GM10847 (cell line): ENCODE results near the gene REN.

Experiments used
- POLR2A ChIP-seq: IDR thresholded peaks from 2 replicates; pipeline ENCODE4 v1.6.1; 2011; ENCODE audit not compliant: insufficient read length; ENCODE audit errors: extremely low read depth

REN gene

DNA sequence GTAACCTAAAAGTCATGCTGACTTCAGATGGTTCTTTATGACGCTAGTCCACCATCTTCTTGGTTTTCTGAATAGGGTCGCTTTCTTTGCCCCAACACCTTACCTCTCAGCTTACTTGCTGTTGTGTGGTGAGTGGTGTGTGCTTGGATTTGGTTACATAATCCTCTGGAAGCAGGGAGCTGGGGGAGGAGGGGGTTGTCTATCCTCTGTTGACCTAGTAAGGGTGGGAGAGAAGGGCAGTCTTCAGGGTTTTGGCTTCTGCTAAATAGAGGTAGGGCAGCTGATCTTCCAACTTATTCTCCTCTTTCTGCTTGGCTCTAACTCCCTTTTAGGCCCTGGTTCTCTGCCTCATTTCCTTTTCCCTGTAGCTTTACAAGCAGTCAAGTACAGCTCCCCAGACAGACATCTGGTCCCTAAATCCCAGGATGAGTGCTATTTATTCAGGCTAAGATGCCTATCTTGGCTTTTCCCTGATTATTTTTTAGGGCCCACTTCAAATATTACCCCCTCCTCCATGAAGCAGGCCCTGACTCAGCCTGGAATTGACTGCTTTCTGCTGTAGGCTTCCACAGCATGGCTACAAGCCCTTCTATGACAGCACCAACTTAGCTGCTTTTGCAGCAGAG, 6.4 kb upstream of the REN start:
- TF ChIP-seq POLR2A = no peak

DNA sequence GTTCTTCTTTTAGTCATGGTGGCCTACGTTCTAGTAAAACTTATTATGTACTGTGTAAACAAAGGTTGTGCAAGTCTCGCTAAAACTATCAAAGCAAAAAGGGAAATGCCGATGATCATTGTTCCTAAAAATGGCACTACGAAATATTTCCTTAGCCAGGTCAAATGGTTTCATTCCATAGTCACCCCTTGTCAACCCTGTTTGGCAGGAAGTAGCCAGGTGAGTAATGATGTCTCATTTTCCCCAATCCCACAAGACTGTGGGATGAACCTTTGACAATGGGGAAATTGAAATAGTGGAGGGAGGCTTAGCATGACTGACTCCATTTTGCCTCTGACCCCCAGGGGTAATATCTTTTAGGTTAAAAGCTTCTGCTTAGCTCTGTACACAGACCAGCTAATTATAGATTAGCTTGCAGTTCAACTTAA, 5.6 kb upstream of the REN start:
- no peak for TF ChIP-seq POLR2A

DNA sequence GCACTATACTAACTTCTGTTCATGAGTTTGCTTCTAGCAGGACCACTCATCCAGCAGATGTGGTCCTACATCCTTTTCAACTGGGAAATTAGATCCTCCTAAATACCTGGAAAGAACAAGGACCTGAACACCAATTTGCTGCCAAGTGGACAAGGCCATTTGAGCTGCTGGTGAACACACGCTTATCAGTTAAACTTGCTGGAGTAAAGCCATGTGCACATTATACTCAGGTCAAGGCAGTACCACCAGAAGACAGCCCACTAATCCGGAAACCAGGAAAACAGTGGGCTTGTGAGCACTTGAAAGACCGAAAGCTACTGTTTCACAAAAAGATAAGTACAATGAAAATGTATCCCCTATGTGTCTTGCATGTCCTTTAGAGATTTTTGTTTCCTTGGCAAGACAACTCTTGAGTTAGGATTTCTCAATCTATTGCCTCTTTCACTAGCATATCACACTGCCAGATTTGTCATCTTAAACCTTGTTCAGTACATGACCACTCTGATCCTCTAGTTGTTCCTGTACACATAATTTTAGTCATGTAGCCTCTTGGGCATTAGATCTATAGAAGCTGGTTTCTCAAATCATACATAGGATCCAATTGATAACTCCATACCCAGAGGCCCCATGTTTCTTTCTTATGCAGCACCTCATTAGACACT, 4.5 kb upstream of the REN start:
- TF ChIP-seq POLR2A = no peak

DNA sequence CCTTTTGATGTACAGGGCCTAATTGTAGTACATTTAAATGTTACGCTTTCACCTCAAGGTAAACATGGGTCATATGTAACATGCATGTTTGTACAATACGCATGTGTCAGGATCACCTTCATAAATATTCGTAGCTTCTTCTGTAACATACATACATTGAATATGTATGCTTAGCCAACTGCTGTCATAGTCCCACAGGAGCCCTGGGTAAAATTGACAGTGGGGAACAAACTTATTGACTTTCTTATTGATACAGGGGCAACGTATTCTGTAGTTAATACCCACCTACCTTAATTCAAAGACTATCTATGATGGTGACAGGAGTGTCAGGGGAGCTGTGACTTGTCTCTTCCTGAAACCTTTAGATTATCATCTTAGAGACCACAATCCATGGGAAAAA, 3.7 kb upstream of the REN start:
- no peak for TF ChIP-seq POLR2A

DNA sequence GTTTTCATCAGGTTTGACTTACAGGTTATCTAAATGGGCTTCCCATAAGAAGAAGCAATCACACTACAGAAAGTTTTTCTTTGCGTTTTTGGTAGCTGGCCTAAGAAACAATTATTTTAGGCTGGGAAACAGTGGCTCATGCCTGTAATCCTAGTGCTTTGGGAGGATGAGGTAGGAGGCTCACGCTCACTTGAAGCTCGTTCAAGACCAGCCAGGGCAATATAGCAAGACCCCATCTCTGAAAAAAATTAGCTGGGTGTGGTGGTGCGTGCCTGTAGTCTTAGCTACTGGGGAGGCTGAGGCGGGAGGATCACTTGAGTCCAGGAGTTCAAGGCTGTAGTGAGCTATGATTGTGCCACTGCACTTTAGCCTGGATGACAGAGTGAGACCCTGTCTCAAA, 1.6 kb upstream of the REN start:
- TF ChIP-seq POLR2A = no peak

DNA sequence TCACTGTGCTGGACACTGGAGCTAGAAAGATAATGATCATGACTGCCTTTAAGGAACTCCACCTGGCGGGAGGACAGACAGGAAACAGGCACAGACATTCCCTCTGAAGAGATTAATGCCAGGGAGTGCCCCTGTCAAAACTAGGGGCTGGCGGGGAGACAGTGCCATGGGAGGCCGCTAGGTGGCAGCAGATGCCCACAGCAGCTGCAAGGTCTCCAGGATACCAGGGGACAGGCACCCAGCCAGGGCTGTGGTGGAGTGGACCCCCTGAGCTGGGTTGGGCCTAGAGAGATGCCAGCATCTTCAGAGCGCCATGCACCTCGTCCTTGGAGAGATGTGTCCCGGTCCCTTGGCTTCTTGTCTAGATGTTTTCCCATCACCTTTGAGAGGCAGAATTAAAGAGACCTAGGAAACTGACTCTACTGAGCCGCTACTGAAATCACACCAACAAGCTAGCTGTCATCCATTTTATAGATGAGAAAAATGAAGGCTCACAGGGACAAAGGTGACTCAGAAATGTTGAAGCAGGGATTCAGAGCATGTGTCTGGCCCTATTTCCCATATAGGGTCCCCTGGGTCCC, 3.6 kb downstream of the REN start:
- TF ChIP-seq POLR2A = no peak

DNA sequence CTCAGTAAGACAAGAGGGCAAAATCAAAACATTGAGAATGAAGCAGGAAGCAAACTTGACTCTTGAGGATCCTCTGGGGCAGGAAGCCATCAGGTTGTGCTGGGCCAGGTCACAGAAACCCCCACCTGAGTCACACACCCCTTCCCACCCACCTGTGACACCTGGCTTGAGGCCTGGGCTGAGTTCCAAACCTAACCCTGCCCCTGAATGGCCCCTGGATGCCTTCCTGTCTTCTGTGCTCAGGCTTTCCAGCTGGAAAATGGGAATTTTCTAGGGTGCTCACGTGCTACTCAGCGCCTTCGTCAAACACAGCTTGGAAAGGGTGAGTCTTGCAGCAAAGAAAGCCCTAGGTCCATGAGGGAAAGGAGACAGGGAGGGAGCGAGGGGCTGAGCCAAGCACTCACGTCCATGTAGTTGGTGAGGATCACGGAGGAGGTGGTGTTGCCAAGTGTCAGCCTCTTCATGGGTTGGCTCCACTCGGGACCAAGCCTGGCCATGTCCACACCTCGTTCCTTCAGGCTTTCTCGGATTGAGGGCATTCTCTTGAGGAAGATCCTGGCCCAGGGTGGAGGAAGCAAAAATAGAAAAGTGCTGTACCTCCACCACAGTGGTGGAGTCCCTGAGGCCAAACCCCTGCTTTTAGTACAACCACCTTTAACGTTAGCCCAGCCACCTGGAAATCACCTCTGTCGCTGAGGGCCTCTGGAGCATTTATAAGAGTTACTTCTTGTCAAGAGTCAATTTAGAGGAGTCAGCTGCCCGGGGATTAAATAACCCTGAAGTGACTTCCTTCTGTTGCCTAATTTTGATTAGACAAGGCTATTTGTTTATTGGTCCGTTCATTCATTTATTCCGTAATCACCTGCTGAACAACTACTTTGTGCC, 4.3 kb downstream of the REN start:
- TF ChIP-seq POLR2A = no peak

DNA sequence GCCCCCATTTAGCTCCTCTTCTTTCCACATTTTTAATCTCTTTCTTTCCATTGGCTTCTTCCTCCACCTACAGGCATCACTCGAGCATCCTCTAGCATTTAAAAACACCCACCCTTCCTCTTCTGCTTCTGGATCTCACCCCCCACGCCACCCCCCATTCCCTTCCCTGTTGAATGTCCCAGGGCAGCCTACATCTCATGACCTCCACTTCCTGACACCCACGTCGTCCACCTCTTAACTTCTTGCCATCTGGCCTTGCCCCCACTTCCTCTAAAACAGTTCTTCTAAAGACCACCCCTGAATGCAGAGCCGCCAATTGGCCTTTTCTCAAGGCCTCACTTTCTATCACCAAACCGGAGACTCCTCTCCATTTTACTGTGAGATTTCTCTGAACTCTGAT, 8.2 kb downstream of the REN start:
- no peak for TF ChIP-seq POLR2A

DNA sequence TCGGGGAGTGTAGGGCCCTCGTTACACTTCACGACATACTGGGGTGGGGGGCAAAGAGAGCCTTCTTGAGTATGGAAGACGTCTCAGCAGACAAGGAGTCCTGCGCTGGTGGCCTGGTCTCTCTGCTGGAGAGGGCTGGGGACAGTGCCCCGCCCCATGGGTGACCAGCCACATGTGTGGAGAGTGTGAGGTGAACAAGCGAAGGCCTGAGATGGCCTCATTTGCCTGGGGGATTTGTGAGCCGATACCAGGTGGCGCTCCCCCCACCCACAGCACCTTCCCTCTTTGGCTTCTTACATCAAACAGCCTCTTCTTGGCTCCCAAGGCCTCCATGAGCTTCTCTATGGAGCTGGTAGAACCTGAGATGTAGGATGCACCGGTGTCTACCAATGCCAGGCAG, 10.3 kb downstream of the REN start:
- TF ChIP-seq POLR2A = no peak

DNA sequence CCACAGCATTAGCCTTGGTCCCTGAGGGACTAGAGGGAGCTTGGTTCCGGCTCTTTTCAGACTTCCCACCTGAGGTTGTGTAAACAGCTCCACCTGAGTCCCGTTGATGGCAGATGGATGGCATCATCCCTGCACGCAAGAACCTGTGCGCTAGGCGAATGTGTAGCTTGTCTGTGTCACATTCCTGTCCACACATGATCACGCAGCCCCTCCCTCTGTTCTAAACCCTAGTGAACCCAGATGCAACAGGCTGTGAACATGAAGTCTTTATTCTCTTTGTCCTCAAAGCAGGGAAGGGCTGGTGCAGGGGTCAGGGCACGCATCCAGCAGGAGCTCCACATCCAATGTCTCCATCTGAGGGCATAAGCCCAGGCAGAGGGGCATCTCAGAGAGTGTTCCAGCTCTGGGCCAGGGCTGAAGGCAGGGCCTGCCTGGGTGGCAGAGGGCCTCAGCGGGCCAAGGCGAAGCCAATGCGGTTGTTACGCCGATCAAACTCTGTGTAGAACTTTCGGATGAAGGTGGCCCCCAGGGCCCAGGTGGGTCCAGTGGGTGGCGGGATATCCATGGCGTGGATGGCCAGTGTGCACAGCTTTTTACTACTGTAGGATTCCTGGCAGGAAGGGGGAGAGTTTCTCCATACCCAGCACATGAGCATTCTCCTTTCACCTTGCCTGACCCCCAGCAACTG, 11.4 kb downstream of the REN start:
- TF ChIP-seq POLR2A = no peak

DNA sequence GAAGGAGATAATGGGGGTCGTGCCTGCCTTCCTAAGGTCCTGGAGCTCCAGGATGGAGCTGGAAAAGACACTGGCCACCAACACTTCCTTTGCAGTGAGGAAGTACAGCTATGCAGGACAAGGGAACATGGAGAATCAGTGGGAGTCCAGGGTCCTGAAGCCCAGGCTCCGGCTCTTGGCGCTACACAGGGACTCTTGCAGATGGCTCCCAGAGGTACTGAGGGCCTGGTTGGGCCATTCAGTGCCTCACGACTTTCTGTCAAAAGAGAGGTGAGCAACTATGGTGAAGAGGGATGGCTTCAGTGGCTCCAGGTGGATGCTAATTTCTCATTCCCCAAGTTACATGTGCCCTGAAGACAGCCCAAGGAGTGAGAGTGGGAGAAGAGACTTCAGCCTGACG, 12.5 kb downstream of the REN start:
- TF ChIP-seq POLR2A = no peak

DNA sequence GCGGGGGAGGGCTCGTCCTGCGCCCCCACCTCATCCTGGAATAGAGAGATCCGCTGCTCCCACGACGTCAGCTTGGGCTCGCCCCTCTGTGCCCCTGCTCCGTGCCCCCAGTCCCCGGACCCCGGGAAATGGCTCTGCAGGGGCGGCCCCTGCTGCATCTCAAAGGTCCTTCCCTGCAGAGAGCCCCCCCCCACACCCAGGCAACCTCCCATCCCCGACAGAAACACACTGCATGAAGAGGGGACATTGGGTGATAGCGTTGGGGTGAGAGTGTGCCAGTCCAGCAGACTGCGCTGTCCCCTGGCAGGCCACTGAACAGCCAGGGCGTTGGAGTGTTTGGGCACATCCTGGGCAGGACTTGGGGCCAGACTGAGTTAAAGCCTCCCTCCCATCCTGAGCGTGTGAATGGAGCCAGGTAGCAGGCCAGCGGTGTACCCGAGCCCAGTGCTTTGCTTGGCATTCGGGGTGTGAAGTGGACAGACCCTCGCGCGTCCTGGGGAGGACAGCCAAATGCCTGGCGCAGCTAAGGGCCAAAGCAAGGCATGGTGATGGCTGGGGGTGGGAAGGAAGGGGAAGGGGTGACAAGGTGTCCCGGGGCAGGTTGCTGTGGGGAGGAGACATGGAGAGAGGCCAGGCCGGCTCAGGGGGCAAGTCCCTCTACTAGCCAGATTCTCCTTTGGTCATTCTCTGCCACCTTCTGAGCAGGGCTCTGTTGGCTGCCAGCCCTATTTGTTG, 13.7 kb downstream of the REN start:
- TF ChIP-seq POLR2A = no peak

DNA sequence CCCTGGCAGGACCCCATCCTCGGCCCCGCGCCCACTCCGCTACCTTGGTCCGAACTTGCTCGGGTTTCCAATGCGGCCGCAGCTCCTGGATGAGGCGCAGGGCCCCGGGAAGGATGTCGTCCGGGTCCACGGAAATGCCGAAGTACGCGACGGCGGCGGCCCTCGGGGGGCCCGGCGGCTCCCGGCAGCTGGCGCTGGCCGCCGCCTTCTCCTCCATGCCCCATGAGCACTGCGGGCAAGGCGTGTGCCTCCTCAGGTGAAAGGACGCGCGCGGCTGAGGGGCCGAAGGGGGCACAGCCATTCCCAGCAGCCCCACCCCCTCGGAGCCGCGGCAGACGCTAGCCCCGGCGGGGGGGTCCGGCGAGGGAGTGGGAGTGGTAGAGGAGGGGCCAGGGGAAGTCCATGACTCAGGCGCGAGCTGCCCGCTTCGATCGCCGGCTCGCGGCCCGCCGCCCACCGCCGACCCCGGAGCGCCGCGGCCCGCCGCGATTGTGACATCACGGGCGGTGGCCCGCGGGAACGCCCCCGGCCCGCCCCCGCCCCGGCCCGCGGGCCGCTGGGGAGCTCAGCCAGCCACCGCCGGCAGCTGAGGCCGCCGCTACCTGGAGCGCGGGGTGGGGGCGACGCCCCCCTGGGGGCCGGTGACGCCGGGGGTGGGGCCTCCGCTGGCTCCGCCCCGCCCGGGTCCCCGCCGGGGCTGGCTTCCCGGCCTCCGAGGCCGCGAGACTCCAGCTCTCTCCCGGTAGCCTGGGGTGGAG, 14.4 kb downstream of the REN start, which contains the start of gene ETNK2:
Gene ETNK2 (minus strand): TSS at position 493 of the 758 bp plus-strand sequence. CDS start 192 bp downstream, at position 301.
- no peak for TF ChIP-seq POLR2A

DNA sequence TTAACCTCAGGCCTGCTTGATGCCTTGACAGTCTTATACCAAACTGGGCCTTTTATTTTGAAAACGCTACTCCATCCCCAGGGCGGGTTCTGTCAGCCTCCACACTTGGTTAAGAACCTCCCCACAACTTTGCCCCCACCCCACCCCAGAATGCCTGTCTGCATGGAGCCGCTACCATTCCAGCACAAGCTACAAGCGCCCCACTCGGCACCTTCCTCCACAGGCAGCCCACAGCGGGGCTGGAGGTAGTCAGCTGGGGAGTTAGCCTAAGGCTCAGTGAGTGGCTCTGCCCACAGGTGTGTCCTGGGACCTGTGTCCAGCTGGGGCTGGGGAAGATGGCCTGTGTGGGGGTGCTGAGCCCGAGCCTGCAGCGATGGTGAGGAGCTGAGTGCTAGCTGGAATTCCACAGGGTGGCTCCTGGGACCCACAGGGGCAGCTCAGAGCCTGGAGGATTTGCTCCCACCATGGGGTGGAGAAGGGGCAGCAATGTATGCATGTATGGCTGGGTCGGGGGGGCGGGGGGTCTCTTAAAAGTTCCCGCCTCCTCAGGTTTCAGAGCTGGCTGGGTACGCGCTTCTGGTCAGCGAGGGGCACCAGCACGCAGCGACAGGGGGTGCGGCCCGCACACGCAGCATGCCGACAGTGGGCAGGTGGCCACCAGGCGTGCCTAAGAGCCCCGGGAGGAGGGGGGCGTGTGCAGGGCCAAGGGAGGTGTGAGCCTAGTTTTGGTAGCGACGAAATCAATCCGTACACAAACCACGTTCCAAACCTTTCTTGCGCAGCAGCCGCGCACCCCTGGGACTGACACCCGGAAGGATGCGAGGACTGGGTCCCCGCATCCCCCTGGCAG, 15.2 kb downstream of the REN start:
- TF ChIP-seq POLR2A = no peak
